Measurements from ENCODE around the gene ARHGEF18.

The ARHGEF18 gene

GRCh38 chr19:7312816-7313215 is 35.9 kb upstream of the ARHGEF18 start:
- no peak overlapping the region for H3K4me3 ChIP-seq (ENCODE audit: low read depth, low read length)
- no peak for TF ChIP-seq CTCF (IDR thresholded peaks at IDR 0.05; ENCODE audit: control insufficient read depth, extremely low read depth, insufficient read depth)
- DNase-seq (ENCODE audit: low read depth), result no peak

GRCh38 chr19:7318176-7318575 is 30.6 kb upstream of the ARHGEF18 start:
- TF ChIP-seq CTCF (IDR thresholded peaks at IDR 0.05; ENCODE audit: control insufficient read depth, extremely low read depth, insufficient read depth), result no peak
- DNase-seq (ENCODE audit: low read depth), result no peak
- H3K4me3 ChIP-seq (ENCODE audit: low read depth, low read length), result no peak overlapping the region

GRCh38 chr19:7326105-7326877 is 22.4 kb upstream of the ARHGEF18 start:
- no peak overlapping the region for H3K4me3 ChIP-seq (ENCODE audit: low read depth, low read length)
- DNase-seq (ENCODE audit: low read depth), result peak; percentile 6
- TF ChIP-seq CTCF (IDR thresholded peaks at IDR 0.05; ENCODE audit: control insufficient read depth, extremely low read depth, insufficient read depth), result peak; percentile 43; the same call in 1 of the 2 replicates

- no peak for TF ChIP-seq CTCF (IDR thresholded peaks at IDR 0.05; ENCODE audit: control insufficient read depth, extremely low read depth, insufficient read depth)
- no peak for DNase-seq (ENCODE audit: low read depth)
- H3K4me3 ChIP-seq (ENCODE audit: low read depth, low read length), result no peak overlapping the region
Measured at GRCh38 chr19:7327802-7328201, 20.9 kb upstream of the ARHGEF18 start.

- no peak for TF ChIP-seq CTCF (IDR thresholded peaks at IDR 0.05; ENCODE audit: control insufficient read depth, extremely low read depth, insufficient read depth)
- H3K4me3 ChIP-seq (ENCODE audit: low read depth, low read length), result no peak overlapping the region
- DNase-seq (ENCODE audit: low read depth), result no peak
Measured at GRCh38 chr19:7328647-7329046, 20.1 kb upstream of the ARHGEF18 start.

GRCh38 chr19:7331446-7331845 is 17.3 kb upstream of the ARHGEF18 start:
- DNase-seq (ENCODE audit: low read depth), result no peak
- no peak overlapping the region for H3K4me3 ChIP-seq (ENCODE audit: low read depth, low read length)
- no peak for TF ChIP-seq CTCF (IDR thresholded peaks at IDR 0.05; ENCODE audit: control insufficient read depth, extremely low read depth, insufficient read depth)

Measured in LNCaP clone FGC (cell line).